Astrocyte of the cerebellum (primary cell): ENCODE measurements around the gene SHROOM2.

Experiments used
- DNase-seq: peaks from one replicate; pipeline ENCODE4 v3.0.0-alpha.2; 2011; ENCODE audit warnings: low read depth
- H3K4me3 ChIP-seq: 2 replicates; pipeline ENCODE4 v1.5.1; 2011; ENCODE audit warnings: mild to moderate bottlenecking, low read depth, low read length, moderate library complexity
- in situ Hi-C: cut with HindIII; loops from 2 replicates; pipeline ENCODE4 v1.10.0; 2017; ENCODE audit warnings: low sequenced_read_pairs
- TF ChIP-seq, protein P1 (sequence below): IDR thresholded peaks from 2 replicates; pipeline ENCODE4 v1.5.1; 2012; ENCODE audit warnings: low read length, low read depth, moderate library complexity, mild to moderate bottlenecking; ENCODE audit errors: missing control alignments

SHROOM2 gene

GRCh38 chrX:9938516-9938915, 152.3 kb downstream of the SHROOM2 start:
- H3K4me3 ChIP-seq, result no peak overlapping the region
- no peak for DNase-seq
- in situ Hi-C loops, result no loop called here
- TF ChIP-seq, protein P1, sequence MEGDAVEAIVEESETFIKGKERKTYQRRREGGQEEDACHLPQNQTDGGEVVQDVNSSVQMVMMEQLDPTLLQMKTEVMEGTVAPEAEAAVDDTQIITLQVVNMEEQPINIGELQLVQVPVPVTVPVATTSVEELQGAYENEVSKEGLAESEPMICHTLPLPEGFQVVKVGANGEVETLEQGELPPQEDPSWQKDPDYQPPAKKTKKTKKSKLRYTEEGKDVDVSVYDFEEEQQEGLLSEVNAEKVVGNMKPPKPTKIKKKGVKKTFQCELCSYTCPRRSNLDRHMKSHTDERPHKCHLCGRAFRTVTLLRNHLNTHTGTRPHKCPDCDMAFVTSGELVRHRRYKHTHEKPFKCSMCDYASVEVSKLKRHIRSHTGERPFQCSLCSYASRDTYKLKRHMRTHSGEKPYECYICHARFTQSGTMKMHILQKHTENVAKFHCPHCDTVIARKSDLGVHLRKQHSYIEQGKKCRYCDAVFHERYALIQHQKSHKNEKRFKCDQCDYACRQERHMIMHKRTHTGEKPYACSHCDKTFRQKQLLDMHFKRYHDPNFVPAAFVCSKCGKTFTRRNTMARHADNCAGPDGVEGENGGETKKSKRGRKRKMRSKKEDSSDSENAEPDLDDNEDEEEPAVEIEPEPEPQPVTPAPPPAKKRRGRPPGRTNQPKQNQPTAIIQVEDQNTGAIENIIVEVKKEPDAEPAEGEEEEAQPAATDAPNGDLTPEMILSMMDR, result no peak

- H3K4me3 ChIP-seq, result no peak overlapping the region
- TF ChIP-seq, protein P1, result no peak
- peak; percentile 71 for DNase-seq
- in situ Hi-C loops, result no loop called here
These were observed 154.2 kb downstream of the SHROOM2 start for GRCh38 chrX:9940421-9940820.

DNA sequence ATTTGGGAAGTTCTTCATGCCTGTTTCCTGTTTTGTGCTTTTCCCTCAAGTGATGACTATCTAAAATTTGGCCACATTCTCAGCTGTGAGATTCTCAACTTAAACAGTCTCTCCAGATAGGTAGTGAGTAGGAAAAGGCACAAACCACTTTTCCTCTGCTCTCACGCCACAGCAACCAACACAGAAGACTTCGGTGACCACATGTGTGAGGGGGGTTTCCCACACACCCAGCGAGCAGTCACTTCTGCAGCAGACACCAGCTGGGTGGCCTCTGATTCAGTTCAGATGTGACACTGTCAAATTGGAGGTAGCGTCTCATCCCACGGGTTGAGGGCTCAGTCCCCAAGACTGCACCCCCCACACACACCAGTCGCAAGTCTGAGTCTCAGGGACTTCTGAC, 155.9 kb downstream of the SHROOM2 start:
- TF ChIP-seq, protein P1, result no peak
- in situ Hi-C loops, result no loop called here
- DNase-seq, result no peak
- H3K4me3 ChIP-seq, result no peak overlapping the region

DNA sequence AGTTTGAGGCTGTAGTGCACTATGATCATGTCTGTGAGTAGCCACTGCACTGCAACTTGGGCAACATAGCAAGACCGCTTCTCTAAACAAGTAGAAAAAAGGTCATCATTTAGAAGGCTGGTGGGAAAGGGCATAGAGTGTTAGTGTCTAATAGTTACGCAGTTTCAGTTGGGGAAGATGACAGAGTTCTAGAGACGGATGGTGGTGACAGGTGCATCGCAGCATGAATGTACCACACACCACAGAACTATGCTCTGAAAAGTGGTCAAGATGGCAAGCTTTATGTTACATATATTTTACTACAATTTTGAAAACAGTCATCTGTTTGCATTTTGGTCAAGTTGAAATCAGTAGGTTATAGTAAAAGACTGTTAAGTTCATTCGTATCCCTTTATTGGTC, 157.2 kb downstream of the SHROOM2 start:
- H3K4me3 ChIP-seq, result no peak overlapping the region
- TF ChIP-seq, protein P1, result no peak
- in situ Hi-C loops, result no loop called here
- DNase-seq, result no peak

GRCh38 chrX:9947131-9947794, 161.0 kb downstream of the SHROOM2 start:
- H3K4me3 ChIP-seq, result no peak overlapping the region
- DNase-seq, result no peak
- TF ChIP-seq, protein P1, result no peak
- in situ Hi-C loops, result no loop called here

DNA sequence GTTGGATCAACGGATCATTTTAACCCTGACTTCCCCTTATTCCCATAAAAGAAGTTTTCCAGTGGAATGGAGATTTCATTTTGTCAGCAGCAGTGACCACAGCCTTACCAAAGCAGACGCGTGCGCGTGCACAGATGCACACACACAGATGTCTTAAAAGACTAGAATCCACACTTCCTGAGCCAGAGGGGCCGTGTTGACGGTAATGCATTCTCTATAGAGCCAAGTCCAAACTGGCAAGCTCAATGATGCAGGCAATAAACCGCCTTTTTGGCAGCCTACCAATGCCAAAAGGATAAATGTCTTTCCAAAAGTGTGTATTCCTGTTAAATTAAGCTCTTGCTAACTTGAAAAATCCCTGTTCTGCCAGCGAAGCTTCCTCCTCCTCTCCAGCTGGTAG, 162.2 kb downstream of the SHROOM2 start:
- in situ Hi-C loops, result no loop called here
- no peak overlapping the region for H3K4me3 ChIP-seq
- DNase-seq, result peak; percentile 8
- TF ChIP-seq, protein P1, result no peak

DNA sequence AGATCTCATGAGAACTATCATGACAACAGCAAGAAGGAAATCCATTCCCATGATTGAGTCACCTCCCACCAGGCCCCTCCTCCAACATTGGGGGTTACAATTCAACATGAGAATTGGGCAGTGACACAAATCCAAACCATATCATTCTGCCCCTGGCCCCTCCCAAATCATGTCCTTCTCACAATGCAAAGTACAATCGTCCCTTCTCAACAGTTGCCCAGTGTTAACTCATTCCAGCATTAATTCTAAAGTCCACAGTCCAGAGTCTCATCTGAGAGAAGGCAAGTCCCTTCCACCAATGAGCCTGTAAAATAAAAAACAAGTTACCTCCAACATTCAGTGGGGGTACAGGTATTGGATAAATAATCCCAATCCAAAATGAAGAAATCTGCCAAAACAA, 166.1 kb downstream of the SHROOM2 start:
- DNase-seq, result no peak
- TF ChIP-seq, protein P1, result no peak
- H3K4me3 ChIP-seq, result no peak overlapping the region
- in situ Hi-C loops, result no loop called here
